Breast epithelium (tissue), 3 donors: ENCODE data around the gene SSRP1.

Experiments
- CTCF ChIP-seq, 3 donors: fragments of 450-650 bp; IDR thresholded peaks; one replicate each; pipeline ENCODE4 v1.5.1; 2016 to 2017; ENCODE audit warnings: antibody characterized with exemption in 3 of 3, mild to moderate bottlenecking in 3 of 3, moderate library complexity in 3 of 3
- POLR2A ChIP-seq: fragments of 450-650 bp; IDR thresholded peaks from one replicate; pipeline ENCODE4 v1.6.1; 2016; ENCODE audit warnings: antibody characterized with exemption, mild to moderate bottlenecking, moderate library complexity
- POLR2AphosphoS5 ChIP-seq, 3 donors: sonication (generic); formaldehyde crosslinking; IDR thresholded peaks; one replicate each; pipeline ENCODE4 v1.6.1; 2017; ENCODE audit warnings: antibody characterized with exemption in 3 of 3

- TF ChIP-seq POLR2A (no peak), CTCF (IDR thresholded peaks at IDR 0.05) (no peak), POLR2AphosphoS5 (IDR thresholded peaks at IDR 0.05) (no peak)
Measured at GRCh38 chr11:57370251-57370650, 34.6 kb upstream of the SSRP1 start.
